Left cardiac atrium (tissue), 4 donors: ENCODE data around the gene ADH5. TPM values are rescaled to one million over a fixed set of nuclear protein-coding genes. Genes with fewer than 3 reads are reported as not detected.
"Not testable (repeated sequence)": the region's sequence is repeated elsewhere in the genome, so short reads cannot be mapped to it uniquely, and the experiment has no call there.

Experiments used
- ATAC-seq, 2 donors: fragments of 200-7000 bp; cut with Tn5 transposase; one replicate each; pipeline ENCODE4 v1.9.1; 2020; ENCODE audit warnings: mild to moderate bottlenecking in 2 of 2, moderate library complexity in 2 of 2
- DNase-seq: peaks from one replicate; pipeline ENCODE4 v3.0.0-alpha.2; 2020
- intact Hi-C, 2 donors: fragments of 100-400 bp; cut with DNase I; formaldehyde crosslinking; loops; one replicate each; pipeline versions ENCODE4 v1.14.1 to v1.15.1; 2022 to 2023
- total RNA-seq, 2 donors: library from RNA; stranded (reverse); fragmentation: NEBNext Ultra II Directional; extraction: Animal tissue kit (Norgen Biotek cat#: 25700); gene quantifications; one replicate each; pipeline ENCODE4 v1.2.1, GENCODE V29; 2021
- donor health status: DM: no; HTN: yes; CAD: no.
- donor health status: DM: no; HTN: yes; CAD: no; lungs with severe emphysema.
- donor health status: DM: yes; HTN: yes; CAD: no.
- donor health status: Dilated cardiomyopathy.

The ADH5 gene
- total RNA-seq, 2 donors from 2014 or later = 119 to 136 TPM

DNA sequence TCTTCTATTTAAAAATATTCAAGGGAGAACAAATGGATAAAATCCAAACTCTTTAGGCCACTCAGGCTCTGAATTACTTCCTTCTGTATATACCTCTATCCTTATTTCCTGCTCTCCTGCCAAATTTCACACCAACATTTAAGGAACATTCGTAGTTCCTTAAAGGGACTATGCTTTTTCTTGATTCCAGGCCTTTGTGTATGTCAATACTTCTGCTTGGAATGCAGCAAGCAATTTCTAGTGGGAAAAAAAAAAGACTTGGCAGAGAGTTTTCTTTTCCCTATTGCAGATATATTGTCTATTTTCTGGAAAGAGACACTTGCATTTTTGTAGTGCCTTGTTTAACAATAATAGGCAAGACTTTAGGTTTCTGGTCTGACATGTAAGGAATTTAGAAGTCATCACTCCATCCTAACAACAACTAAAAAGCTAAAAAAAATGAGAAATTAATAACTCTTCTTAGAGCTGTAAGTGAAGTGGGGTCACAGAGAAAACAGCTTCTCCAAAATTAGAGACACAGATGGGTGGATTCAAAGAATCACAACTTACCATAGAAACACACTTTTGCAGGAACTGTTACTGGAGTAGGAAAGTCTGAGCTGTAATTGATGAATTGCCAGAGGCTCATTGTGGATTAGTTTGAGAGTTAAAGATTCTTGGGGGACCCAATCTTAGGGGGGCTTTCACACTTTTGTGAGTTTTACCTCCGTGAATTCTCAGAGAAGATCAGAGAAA is 2.1 kb upstream of the ADH5 start:
- intact Hi-C loops = no loop called here
- no peak for ATAC-seq
- no peak for DNase-seq

- intact Hi-C loops = no loop called here
- ATAC-seq = peak; percentile 72 to 80
Measured at GRCh38 chr4:99088023-99088449, 552 bp downstream of the ADH5 start.

GRCh38 chr4:99084595-99084994 is 4.0 kb downstream of the ADH5 start:
- intact Hi-C loops = no loop called here
- no peak for DNase-seq
- no peak for ATAC-seq

More at GRCh38 chr4:99088023-99088449, 552 bp downstream of the ADH5 start:
- peak; percentile 60 for DNase-seq

DNA sequence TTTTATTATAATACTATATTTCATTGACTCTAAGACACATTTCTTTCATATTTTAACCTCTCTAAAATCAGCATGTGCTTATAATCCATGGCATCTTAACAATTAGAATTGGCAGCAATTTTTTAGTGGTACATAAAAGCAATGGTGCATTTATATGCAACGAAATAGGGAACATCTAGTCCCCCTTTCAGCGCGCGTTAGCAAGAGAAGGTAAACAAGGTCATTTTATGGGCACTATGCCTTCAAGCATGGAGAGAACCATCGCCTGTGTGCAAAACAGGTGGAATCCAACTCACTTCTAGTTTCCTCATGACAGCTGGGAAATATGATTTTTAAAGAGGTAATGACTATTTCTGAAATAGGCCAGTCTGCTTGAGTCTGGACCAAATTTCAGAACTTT is 6.4 kb downstream of the ADH5 start:
- no peak for DNase-seq
- intact Hi-C loops = no loop called here
- ATAC-seq = no peak

GRCh38 chr4:99080869-99081268 is 7.7 kb downstream of the ADH5 start:
- ATAC-seq, intact Hi-C loops, DNase-seq: not testable (repeated sequence)

GRCh38 chr4:99079625-99080295 is 8.8 kb downstream of the ADH5 start:
- ATAC-seq (no peak), DNase-seq (no peak)
- intact Hi-C loops = no loop called here

GRCh38 chr4:99078931-99079624 is 9.5 kb downstream of the ADH5 start:
- DNase-seq (no peak), ATAC-seq (no peak)
- intact Hi-C loops = no loop called here

DNA sequence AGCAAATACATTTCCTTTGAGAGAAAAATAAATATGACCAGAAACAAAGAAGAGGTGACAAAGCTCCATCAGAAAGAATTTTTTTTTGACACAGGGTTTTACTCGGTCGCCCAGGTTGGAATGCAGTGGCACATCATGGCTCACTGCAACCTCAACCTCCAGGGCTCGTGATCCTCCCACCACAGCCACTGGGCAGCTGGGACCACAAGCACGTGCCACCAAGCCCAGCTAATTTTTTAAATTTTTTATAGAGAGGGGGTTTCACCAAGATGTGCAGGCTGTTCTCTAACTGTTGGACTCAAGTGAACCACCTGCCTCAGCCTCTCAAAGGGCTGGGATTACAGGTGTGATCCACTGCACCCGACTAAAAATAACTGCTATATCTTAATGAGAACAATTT is 10.3 kb downstream of the ADH5 start:
- intact Hi-C loops = no loop called here
- no peak for ATAC-seq

GRCh38 chr4:99077177-99077576 is 11.4 kb downstream of the ADH5 start:
- no peak for DNase-seq
- intact Hi-C loops = no loop called here
- ATAC-seq = no peak

More for the DNA sequence above, 10.3 kb downstream of the ADH5 start:
- no peak for DNase-seq

DNA sequence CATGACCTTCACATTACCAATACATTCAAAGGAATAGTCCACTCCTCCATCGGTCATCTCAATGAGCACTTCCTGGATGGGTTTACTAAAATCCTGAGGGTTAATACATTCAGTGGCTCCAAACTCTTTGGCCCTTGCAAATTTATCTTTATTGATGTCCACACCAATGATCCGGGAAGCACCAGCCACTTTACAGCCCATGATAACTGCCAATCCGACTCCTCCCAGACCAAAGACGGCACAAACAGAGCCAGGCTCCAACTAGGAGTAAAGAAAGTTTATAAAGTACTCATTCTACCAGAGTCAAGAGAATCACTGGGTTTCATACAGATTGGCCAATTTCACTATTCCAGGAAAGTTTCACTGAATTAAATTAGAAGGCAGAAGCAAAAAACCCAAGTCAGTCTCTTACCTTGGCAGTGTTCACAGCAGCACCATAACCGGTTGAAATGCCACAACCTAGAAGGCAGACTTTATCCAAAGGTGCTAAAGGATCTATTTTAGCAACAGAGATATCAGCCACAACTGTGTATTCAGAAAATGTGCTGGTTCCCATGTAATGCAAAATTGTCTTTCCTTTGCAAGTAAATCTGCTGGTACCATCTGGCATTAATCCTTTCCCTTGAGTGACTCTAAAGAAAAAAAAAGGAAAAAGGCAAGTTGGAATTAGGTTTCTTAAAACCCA is 12.2 kb downstream of the ADH5 start:
- no peak for ATAC-seq

GRCh38 chr4:99074816-99075215 is 13.8 kb downstream of the ADH5 start:
- ATAC-seq (no peak), DNase-seq (no peak)
- intact Hi-C loops = no loop called here

More for the DNA sequence above, 12.2 kb downstream of the ADH5 start:
- no peak for DNase-seq
- intact Hi-C loops = no loop called here

- no peak for ATAC-seq
- DNase-seq = no peak
- intact Hi-C loops = no loop called here
Measured at GRCh38 chr4:99071159-99071558, 17.4 kb downstream of the ADH5 start.

- intact Hi-C loops = no loop called here
- no peak for DNase-seq
Measured at GRCh38 chr4:99067617-99068016, 21.0 kb downstream of the ADH5 start.

GRCh38 chr4:99065521-99065920 is 23.1 kb downstream of the ADH5 start:
- intact Hi-C loops, DNase-seq, ATAC-seq: not testable (repeated sequence)

More at GRCh38 chr4:99067617-99068016, 21.0 kb downstream of the ADH5 start:
- ATAC-seq = no peak

- DNase-seq (no peak), ATAC-seq (peak; percentile 23 to 75)
- intact Hi-C loops = no loop called here
Measured at GRCh38 chr4:99062120-99062519, 26.5 kb downstream of the ADH5 start.

- DNase-seq = no peak
- intact Hi-C loops = no loop called here
- no peak for ATAC-seq
Measured at GRCh38 chr4:99061048-99061700, 27.4 kb downstream of the ADH5 start.

GRCh38 chr4:99059550-99059949 is 29.0 kb downstream of the ADH5 start:
- no peak for DNase-seq
- intact Hi-C loops = loop anchor here (5.0 to 10.0 kb wide), 4 partner anchors 62 to 595 kb away; partner anchors contain the start of gene METAP1 (in 2 of the 2)
- no peak for ATAC-seq

DNA sequence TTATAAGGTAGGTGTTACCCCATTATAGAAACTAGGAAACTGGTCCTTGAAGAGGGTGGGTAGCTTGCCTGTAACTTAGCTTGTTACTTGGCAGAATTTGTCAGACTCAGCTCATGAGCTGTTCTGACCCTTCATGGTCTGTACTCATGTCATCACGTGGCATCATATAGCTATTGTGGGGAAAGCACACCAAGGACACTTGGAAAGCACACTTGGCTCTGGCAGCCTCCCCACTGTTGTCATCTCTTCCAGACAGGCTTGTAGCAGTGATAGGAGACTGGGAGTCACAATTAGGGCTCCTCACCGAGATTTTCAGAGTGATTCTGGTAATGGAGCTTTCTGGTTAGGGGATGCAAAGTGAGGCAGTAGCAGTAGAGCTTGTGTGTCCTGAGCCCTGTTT is 30.4 kb downstream of the ADH5 start:
- intact Hi-C loops = loop anchor here (5.0 to 10.0 kb wide), 4 partner anchors 61 to 593 kb away; partner anchors contain the start of gene METAP1 (in 2 of the 2)
- no peak for ATAC-seq
- no peak for DNase-seq
